HCT116 (cell line): ENCODE data around the gene RLF.

ENCODE experiments used
- CEBPB ChIP-seq: IDR thresholded peaks from 2 replicates; pipeline ENCODE4 v1.6.1; 2012; ENCODE audit warnings: low read depth
- EZH2 ChIP-seq: fragments of 200-600 bp; sonication (generic); IDR thresholded peaks from 2 replicates; pipeline ENCODE4 v1.6.1; 2017; ENCODE audit warnings: antibody characterized with exemption, mixed run types
- POLR2A ChIP-seq: IDR thresholded peaks from 2 replicates; pipeline ENCODE4 v1.7.0; 2011; ENCODE audit warnings: borderline replicate concordance; ENCODE audit not compliant: insufficient read depth, insufficient read length; ENCODE audit errors: extremely low read depth
- TF ChIP-seq, protein P1 (sequence below), 3 experiments: fragments of 200-600 bp in 1 of 3; sonication (generic) in 1 of 3; IDR thresholded peaks in 2 of 3; conservative IDR thresholded peaks in 1 of 3; 2 replicates each; pipeline ENCODE4 v1.5.1; 2012 to 2017; ENCODE audit warnings: low read depth in 2 of 3, low read length in 2 of 3, antibody characterized with exemption in 1 of 3, borderline replicate concordance in 1 of 3, control low read depth in 1 of 3, mild to moderate bottlenecking in 1 of 3, mixed read lengths in 1 of 3, mixed run types in 1 of 3, moderate library complexity in 1 of 3; ENCODE audit not compliant: insufficient read depth in 1 of 3

DNA sequence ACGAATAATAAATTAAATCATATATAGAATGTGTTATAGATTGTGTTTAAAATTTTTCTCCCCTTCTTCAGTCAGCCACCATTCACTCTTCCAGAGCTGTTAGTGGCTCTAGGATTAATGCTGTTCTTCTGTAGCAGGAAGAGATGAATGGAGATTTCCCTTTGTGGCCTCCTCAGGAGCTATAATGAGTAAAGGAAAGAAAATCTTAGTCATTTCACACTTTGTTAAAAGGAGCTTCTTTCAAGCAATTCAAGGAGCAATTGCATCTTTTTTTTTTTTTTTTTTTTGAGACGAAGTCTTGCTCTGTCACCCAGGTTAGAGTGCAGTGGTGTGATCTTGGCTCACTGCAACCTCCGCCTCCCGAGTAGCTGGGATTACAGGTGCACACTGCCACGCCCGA lies 62.9 kb downstream of the RLF start:
- no peak for TF ChIP-seq POLR2A
- TF ChIP-seq, protein P1, sequence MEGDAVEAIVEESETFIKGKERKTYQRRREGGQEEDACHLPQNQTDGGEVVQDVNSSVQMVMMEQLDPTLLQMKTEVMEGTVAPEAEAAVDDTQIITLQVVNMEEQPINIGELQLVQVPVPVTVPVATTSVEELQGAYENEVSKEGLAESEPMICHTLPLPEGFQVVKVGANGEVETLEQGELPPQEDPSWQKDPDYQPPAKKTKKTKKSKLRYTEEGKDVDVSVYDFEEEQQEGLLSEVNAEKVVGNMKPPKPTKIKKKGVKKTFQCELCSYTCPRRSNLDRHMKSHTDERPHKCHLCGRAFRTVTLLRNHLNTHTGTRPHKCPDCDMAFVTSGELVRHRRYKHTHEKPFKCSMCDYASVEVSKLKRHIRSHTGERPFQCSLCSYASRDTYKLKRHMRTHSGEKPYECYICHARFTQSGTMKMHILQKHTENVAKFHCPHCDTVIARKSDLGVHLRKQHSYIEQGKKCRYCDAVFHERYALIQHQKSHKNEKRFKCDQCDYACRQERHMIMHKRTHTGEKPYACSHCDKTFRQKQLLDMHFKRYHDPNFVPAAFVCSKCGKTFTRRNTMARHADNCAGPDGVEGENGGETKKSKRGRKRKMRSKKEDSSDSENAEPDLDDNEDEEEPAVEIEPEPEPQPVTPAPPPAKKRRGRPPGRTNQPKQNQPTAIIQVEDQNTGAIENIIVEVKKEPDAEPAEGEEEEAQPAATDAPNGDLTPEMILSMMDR (IDR thresholded peaks at IDR 0.05 in 2 of 3, conservative IDR thresholded peaks at IDR 0.05 in 1 of 3; ENCODE audit: borderline replicate concordance in 1 of 3, insufficient read depth in 1 of 3, low read depth in 2 of 3, low read length in 2 of 3), result no peak
- TF ChIP-seq EZH2, result no peak
- no peak for TF ChIP-seq CEBPB
